ENCODE results near the gene TPPP.

GRCh38 chr5:664343-664993, 28.7 kb downstream of the TPPP start:
- no peak for TF ChIP-seq POLR2AphosphoS5 (IDR thresholded peaks at IDR 0.05)
- TF ChIP-seq CTCF (IDR thresholded peaks at IDR 0.05): no peak
